Measurements from ENCODE around the gene RAC3. TPM values are rescaled to one million over a fixed set of nuclear protein-coding genes. Genes with fewer than 3 reads are reported as not detected.
A peak's percentile ranks its signal among the peaks of the same experiment; 100 is the strongest.

Gene RAC3
- total and polyA plus RNA-seq, 2 of the 8 experiments (the other 6 are each of a cell fraction or from before 2014, with no cell fraction given) = 177 to 299 TPM

- Histone ChIP-seq H4K20me1 (replicated peaks in 1 of 2; ENCODE audit: control insufficient read depth in 1 of 2, insufficient read depth in 2 of 2, low read length in 2 of 2) (peaks cover 2 to 8% of the 10 kb centered on the region in 2 experiments), H3K4me1 (replicated peaks in 1 of 4; ENCODE audit: control insufficient read depth in 3 of 4, insufficient read depth in 4 of 4, low read length in 3 of 4) (peaks cover 3 to 11% (median 6%) of the 10 kb centered on the region in 4 experiments; a peak in 6 of 7 replicates), H3K9ac (replicated peaks in 1 of 4; ENCODE audit: extremely low read depth in 1 of 4, low read depth in 3 of 4, low read length in 3 of 4) (peak overlapping the region in 2 of 4 experiments; percentile 38 to 41; a peak in 3 of 7 replicates), H3K79me2 (ENCODE audit: control insufficient read depth in 1 of 2, insufficient read depth in 2 of 2, low read length in 2 of 2) (peaks cover 0 to 2% of the 10 kb centered on the region in 2 experiments; a peak in 1 of 4 replicates), H2AK5ac (ENCODE audit: low read depth, low read length) (no peak overlapping the region), H3K14ac (ENCODE audit: insufficient read length) (no peak overlapping the region), H3K4me3 (ENCODE audit: extremely low read depth in 1 of 4, insufficient read depth in 2 of 4, low read depth in 3 of 4, low read length in 4 of 4) (peak overlapping the region; percentile 49 to 77 (median 66)), H4K91ac (replicated peaks; ENCODE audit: insufficient read length, low read length) (no peak overlapping the region), H3K4me2 (ENCODE audit: insufficient read depth in 1 of 2, low read depth in 2 of 2, low read length in 2 of 2) (peak overlapping the region; percentile 73 to 90), H3K23me2 (ENCODE audit: low read depth, low read length) (peaks cover 13% of the 10 kb centered on the region; the same call in 1 of the 2 replicates), H4K8ac (ENCODE audit: extremely low read depth, insufficient read depth, low read length) (no peak overlapping the region), H3K9me3 (ENCODE audit: insufficient read depth in 2 of 2, low read depth in 1 of 2, low read length in 1 of 2) (no peaks in the 10 kb centered on the region), H3K23ac (ENCODE audit: insufficient read length) (no peak overlapping the region), H3K27me3 (replicated peaks in 1 of 4; ENCODE audit: control insufficient read depth in 3 of 4, extremely low read depth in 1 of 4, insufficient read depth in 3 of 4, low read length in 3 of 4) (no peaks in the 10 kb centered on the region; a peak in 1 of 7 replicates), H2BK20ac (ENCODE audit: low read length) (no peak overlapping the region), H3K18ac (ENCODE audit: extremely low read depth, low read length) (peak overlapping the region; percentile 19; the same call in 1 of the 2 replicates), H3K4ac (replicated peaks; ENCODE audit: insufficient read length, low read depth, low read length) (no peak overlapping the region), H2BK120ac (replicated peaks; ENCODE audit: low read depth, low read length) (no peak overlapping the region), H2BK5ac (ENCODE audit: low read depth, low read length) (no peak overlapping the region), H3K79me1 (ENCODE audit: low read depth, low read length) (peaks cover 3% of the 10 kb centered on the region; the same call in 1 of the 2 replicates), H3K56ac (replicated peaks; ENCODE audit: insufficient read length, low read depth, low read length) (no peak overlapping the region), H3K36me3 (ENCODE audit: control insufficient read depth in 2 of 4, insufficient read depth in 4 of 4, low read length in 3 of 4) (no peaks in the 10 kb centered on the region; a peak in 1 of 8 replicates), H2BK12ac (ENCODE audit: low read depth, low read length) (no peak overlapping the region), H2BK15ac (ENCODE audit: low read length) (no peak overlapping the region), H2AFZ (ENCODE audit: low read length) (no peak overlapping the region), H4K5ac (ENCODE audit: insufficient read length, low read depth, low read length) (no peak overlapping the region), H3K27ac (ENCODE audit: low read depth, low read length) (no peak overlapping the region)
- ChIA-PET POLR2A (ENCODE audit: partially characterized antibody) (interaction anchor here (0.9 to 1.8 kb wide), 5 partner anchors 16 to 157 kb away, joined by 3 to 9 read pairs (median 4); partner anchors contain the start of gene FASN), CTCF (ENCODE audit: partially characterized antibody) (interaction anchor here (0.6 to 1.8 kb wide), 6 partner anchors 15 to 170 kb away, joined by 3 to 4 read pairs (median 4); partner anchors contain the start of genes CENPX, GPS1 and RFNG)
- FAIRE-seq (no peak), DNase-seq (ENCODE audit: low read depth in 1 of 2, low spot score in 2 of 2) (no peak)
- WGBS, 2 experiments (ENCODE audit: extremely low coverage in 1 of 2, insufficient coverage in 1 of 2, insufficient read length in 1 of 2, insufficient replicate concordance in 2 of 2, low coverage in 1 of 2, low lambda C conversion rate in 2 of 2, missing lambda C conversion rate in 1 of 2) = 58% methylated on average over 23 of the region's 23 CpGs; no CpG with 5 or more reads in 1 of the 2 experiments
- TF ChIP-seq TCF12 (IDR thresholded peaks at IDR 0.05; ENCODE audit: low read depth, low read length) = no peak
- TF ChIP-seq SIRT6 (IDR thresholded peaks at IDR 0.05; ENCODE audit: low read length) = no peak
- TF ChIP-seq MAFK (IDR thresholded peaks at IDR 0.05; ENCODE audit: low read depth, low read length) = no peak
- no peak for TF ChIP-seq CBX8 (IDR thresholded peaks at IDR 0.05; ENCODE audit: borderline replicate concordance, low read depth, low read length)
- TF ChIP-seq SP2 (IDR thresholded peaks at IDR 0.05; ENCODE audit: low read length) = no peak
- no peak for TF ChIP-seq CTBP2 (IDR thresholded peaks at IDR 0.05; ENCODE audit: borderline replicate concordance, insufficient read depth, insufficient read length, low read length)
- no peak for TF ChIP-seq TEAD4 (IDR thresholded peaks at IDR 0.05; ENCODE audit: low read depth, low read length)
- no peak for TF ChIP-seq PHF8 (conservative IDR thresholded peaks at IDR 0.05; ENCODE audit: low read depth, low read length)
- no peak for TF ChIP-seq SIN3A (conservative IDR thresholded peaks at IDR 0.05 in 1 of 2, IDR thresholded peaks at IDR 0.05 in 1 of 2; ENCODE audit: low read depth in 1 of 2, low read length in 2 of 2)
- no peak for TF ChIP-seq SUZ12 (IDR thresholded peaks at IDR 0.05; ENCODE audit: low read length)
- TF ChIP-seq ATF3 (IDR thresholded peaks at IDR 0.05; ENCODE audit: insufficient read depth, low read depth, low read length) = no peak
- no peak for TF ChIP-seq HDAC6 (IDR thresholded peaks at IDR 0.05; ENCODE audit: low read depth, low read length)
Measured at GRCh38 chr17:82036634-82037091, 5.2 kb downstream of the RAC3 start.

Measured in H1 (cell line).